K562 (cell line): ENCODE data around the gene HRC. TPM values are rescaled to one million over a fixed set of nuclear protein-coding genes. Genes with fewer than 3 reads are reported as not detected.
A peak's percentile ranks its signal among the peaks of the same experiment; 100 is the strongest.

Experiments
- CBFA2T2 ChIP-seq: fragments of 450-650 bp; conservative IDR thresholded peaks from 2 replicates; pipeline ENCODE4 v1.6.1; 2017; ENCODE audit warnings: mild to moderate bottlenecking
- CHD4 ChIP-seq: fragments of 200-600 bp; sonication (generic); IDR thresholded peaks from 3 replicates; pipeline ENCODE4 v1.6.1; 2012; ENCODE audit warnings: low read depth, mild to moderate bottlenecking, mixed read lengths, low read length, inconsistent platforms; ENCODE audit not compliant: insufficient read depth, insufficient replicate concordance, poor library complexity, severe bottlenecking
- CREB1 ChIP-seq, 2 experiments: sonication (generic) in 1 of 2; formaldehyde crosslinking in 1 of 2; IDR thresholded peaks; 2 replicates each; pipeline versions ENCODE4 v1.6.1 to v1.8.0; 2012 to 2022; ENCODE audit warnings: inconsistent platforms in 1 of 2, mild to moderate bottlenecking in 1 of 2, missing genetic modification reagents in 1 of 2, moderate library complexity in 1 of 2
- CSDE1 ChIP-seq, 2 experiments: fragments of 450-650 bp; IDR thresholded peaks; 2 replicates each; pipeline ENCODE4 v1.6.1; 2016; ENCODE audit warnings: mild to moderate bottlenecking in 1 of 2
- CTBP1 ChIP-seq: fragments of 450-650 bp; IDR thresholded peaks from 2 replicates; pipeline ENCODE4 v1.6.1; 2016; ENCODE audit warnings: borderline replicate concordance
- HEY1 ChIP-seq: fragments of 250-450 bp; sonication (Bioruptor Pico); IDR thresholded peaks from 2 replicates; pipeline ENCODE4 v1.5.0; 2020; ENCODE audit warnings: mild to moderate bottlenecking, moderate library complexity, borderline replicate concordance
- HNRNPH1 ChIP-seq: fragments of 200-400 bp; formaldehyde crosslinking; optimal IDR thresholded peaks from 2 replicates; pipeline ENCODE3; 2017; ENCODE audit warnings: low read depth, mild to moderate bottlenecking, low read length, moderate library complexity
- HNRNPUL1 ChIP-seq: fragments of 200-400 bp; formaldehyde crosslinking; IDR thresholded peaks from 2 replicates; pipeline ENCODE4 v1.6.1; 2017; ENCODE audit warnings: low read length
- KDM5B ChIP-seq: fragments of 200-600 bp; sonication (generic); IDR thresholded peaks from 2 replicates; pipeline ENCODE4 v1.6.1; 2012; ENCODE audit warnings: low read depth, mild to moderate bottlenecking, moderate library complexity, low read length, control low read depth, inconsistent platforms; ENCODE audit not compliant: insufficient replicate concordance
- NFIC ChIP-seq: fragments of 450-650 bp; IDR thresholded peaks from 2 replicates; pipeline ENCODE4 v1.6.1; 2017; ENCODE audit warnings: mild to moderate bottlenecking, inconsistent platforms
- NR3C1 ChIP-seq: sonication (generic); formaldehyde crosslinking; IDR thresholded peaks from 2 replicates; pipeline ENCODE4 v1.8.1; 2022; ENCODE audit warnings: missing genetic modification reagents
- NRF1 ChIP-seq, 2 experiments: fragments of 450-650 bp; IDR thresholded peaks in 1 of 2; conservative IDR thresholded peaks in 1 of 2; 2 replicates each; pipeline ENCODE4 v1.6.1; 2014; ENCODE audit warnings: mild to moderate bottlenecking in 2 of 2
- PML ChIP-seq: IDR thresholded peaks from 2 replicates; pipeline ENCODE4 v1.6.1; 2012; ENCODE audit warnings: low read length, inconsistent platforms
- RREB1 ChIP-seq: fragments of 250-450 bp; sonication (Bioruptor Pico); IDR thresholded peaks from 2 replicates; pipeline ENCODE4 v1.4.0; 2020
- SRF ChIP-seq, 2 experiments: fragments of 250-450, 450-650 bp in 1 of 2; sonication (Bioruptor Pico) in 1 of 2; sonication (generic) in 1 of 2; formaldehyde crosslinking; IDR thresholded peaks; 2 replicates each; pipeline versions ENCODE4 v1.5.0 to v1.5.1; 2020 to 2022; ENCODE audit warnings: mild to moderate bottlenecking in 1 of 2, missing genetic modification reagents in 1 of 2
- STAT5B ChIP-seq: fragments of 250-450 bp; sonication (Bioruptor Pico); IDR thresholded peaks from 2 replicates; pipeline ENCODE4 v1.8.0; 2021; ENCODE audit warnings: mild to moderate bottlenecking, inconsistent platforms
- TAF1 ChIP-seq: IDR thresholded peaks from 2 replicates; pipeline ENCODE4 v1.6.1; 2011; ENCODE audit warnings: mild to moderate bottlenecking, low read length, moderate library complexity; ENCODE audit not compliant: insufficient read depth, control insufficient read depth, severe bottlenecking; ENCODE audit errors: extremely low read depth
- ZNF436 ChIP-seq: fragments of 250-450, 450-650 bp; sonication (Bioruptor Pico); formaldehyde crosslinking; IDR thresholded peaks from 2 replicates; pipeline ENCODE4 v1.7.0; 2020; ENCODE audit warnings: mild to moderate bottlenecking
- polyA plus RNA-seq, 8 experiments: library from polyadenylated mRNA; depleted of rRNA in 4 of 8; stranded (reverse) in 5 of 8; unstranded in 3 of 8; fragments of >200 nt; fragmentation: Nextera tagmentation in 2 of 8; fragmentation: Illumina TruSeq in 1 of 8; extraction: Ambion mirVana in 2 of 8; extraction: Trizol in 1 of 8; gene quantifications; 2 replicates each; pipeline versions ENCODE4 v1.2.1 to v1.2.3, GENCODE V29; 2011 to 2014; ENCODE audit warnings: inconsistent platforms in 1 of 8, missing spikeins in 1 of 8
- total RNA-seq, 7 experiments: library from RNA; depleted of rRNA in 6 of 7; stranded (reverse); fragments of >200 nt in 6 of 7; fragmentation: Illumina TruSeq in 2 of 7; extraction: Trizol in 2 of 7; gene quantifications; 2 replicates each; pipeline versions ENCODE4 v1.2.1 to v1.2.3, GENCODE V29; 2011 to 2021; ENCODE audit warnings: low replicate concordance in 1 of 7
- TF ChIP-seq, protein P1 (sequence below): sonication (generic); formaldehyde crosslinking; IDR thresholded peaks from 2 replicates; pipeline ENCODE4 v1.8.1; 2023; ENCODE audit warnings: mild to moderate bottlenecking, missing genetic modification reagents

The HRC gene
- total and polyA plus RNA-seq, 9 of the 15 experiments (the other 6 are each of a cell fraction or from before 2014, with no cell fraction given), result 0.66 to 18.7 (median 13.1) TPM

DNA sequence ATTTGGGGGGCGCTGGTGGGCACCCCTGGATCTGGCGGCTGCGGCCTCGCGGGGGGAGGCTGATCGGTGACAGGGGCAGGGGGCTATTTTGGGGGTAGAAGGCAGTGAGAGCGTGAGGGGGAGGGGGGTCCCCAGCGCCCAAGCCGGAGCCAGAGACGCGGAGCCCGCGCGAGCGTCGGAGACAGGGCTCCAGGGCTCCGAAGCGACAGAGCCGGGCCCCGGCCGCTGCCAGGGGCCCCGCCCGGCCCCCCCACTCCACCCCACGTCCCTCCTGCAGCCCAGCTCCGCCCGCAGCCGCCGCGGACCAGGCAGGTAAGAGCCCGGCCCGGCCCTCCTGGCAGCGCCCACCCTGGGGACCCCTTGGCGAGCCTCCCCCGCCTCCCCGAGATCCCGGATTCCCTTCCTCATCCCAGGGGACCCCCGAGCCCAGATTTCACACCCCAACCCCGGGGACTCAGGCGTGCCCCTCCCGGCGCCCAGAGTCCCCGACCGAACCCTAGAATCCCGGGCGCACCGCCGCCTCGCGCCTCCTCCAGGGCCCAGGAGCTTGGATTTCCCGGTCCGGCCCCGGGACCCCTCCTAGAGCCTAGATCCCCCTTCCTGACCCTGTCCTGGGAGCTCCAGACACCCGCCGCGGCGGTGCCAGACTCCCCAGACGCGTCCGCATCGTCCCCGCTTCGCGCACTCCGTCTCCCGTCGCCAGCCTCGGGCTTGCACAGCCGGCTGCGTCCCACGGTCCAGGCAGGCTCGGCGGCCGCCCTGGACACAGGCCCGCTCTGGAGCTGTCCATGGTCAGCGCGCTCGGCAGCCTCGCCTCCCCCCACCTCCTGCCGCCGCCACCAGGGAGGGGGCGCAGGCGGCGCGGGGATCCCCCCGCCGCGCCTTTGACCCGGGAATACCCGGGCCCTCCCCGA lies 35.5 kb downstream of the HRC start, which contains the start of gene PPFIA3 (continued):
- peak in 1 of 2 experiments; percentile 90; a peak in 1 of 4 replicates for TF ChIP-seq SRF (CRISPR knock-in tag; IDR thresholded peaks at IDR 0.05)
- TF ChIP-seq RREB1 (CRISPR knock-in tag), result 0 out of 2 replicates have a peak, but pooled peaks have one; percentile 45
- TF ChIP-seq CTBP1, result peak; percentile 72; the same call in 1 of the 2 replicates
- peak; percentile 68; the same call in 1 of the 2 replicates for TF ChIP-seq NR3C1 (CRISPR knock-in tag)
- TF ChIP-seq TAF1, result peak; percentile 22
- no peak for TF ChIP-seq PML
- no peak for TF ChIP-seq STAT5B (CRISPR knock-in tag)
- TF ChIP-seq HNRNPH1, result no peak
- TF ChIP-seq, protein P1, sequence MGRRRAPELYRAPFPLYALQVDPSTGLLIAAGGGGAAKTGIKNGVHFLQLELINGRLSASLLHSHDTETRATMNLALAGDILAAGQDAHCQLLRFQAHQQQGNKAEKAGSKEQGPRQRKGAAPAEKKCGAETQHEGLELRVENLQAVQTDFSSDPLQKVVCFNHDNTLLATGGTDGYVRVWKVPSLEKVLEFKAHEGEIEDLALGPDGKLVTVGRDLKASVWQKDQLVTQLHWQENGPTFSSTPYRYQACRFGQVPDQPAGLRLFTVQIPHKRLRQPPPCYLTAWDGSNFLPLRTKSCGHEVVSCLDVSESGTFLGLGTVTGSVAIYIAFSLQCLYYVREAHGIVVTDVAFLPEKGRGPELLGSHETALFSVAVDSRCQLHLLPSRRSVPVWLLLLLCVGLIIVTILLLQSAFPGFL, result no peak
- no peak for TF ChIP-seq CHD4
- TF ChIP-seq CBFA2T2, result no peak
- TF ChIP-seq HNRNPUL1, result no peak
- no peak for TF ChIP-seq KDM5B
- no peak for TF ChIP-seq ZNF436 (CRISPR knock-in tag)
- no peak for TF ChIP-seq CREB1 (IDR thresholded peaks at IDR 0.05)
- peak; percentile 37; the same call in 1 of the 2 replicates for TF ChIP-seq CREB1 (CRISPR knock-in tag; IDR thresholded peaks at IDR 0.05)
- TF ChIP-seq HEY1 (CRISPR knock-in tag), result no peak
- TF ChIP-seq NFIC, result peak; percentile 80
- no peak for TF ChIP-seq CSDE1 (IDR thresholded peaks at IDR 0.05)
- TF ChIP-seq NRF1 (conservative IDR thresholded peaks at IDR 0.05 in 1 of 2, IDR thresholded peaks at IDR 0.05 in 1 of 2), result peak; percentile 43 to 53; a peak in 3 of 4 replicates
